M059J (cell line): Measurements from ENCODE around the gene VWA5B2. TPM values are rescaled to one million over a fixed set of nuclear protein-coding genes. Genes with fewer than 3 reads are reported as not detected.

Source experiments
- DNase-seq: peaks from one replicate; pipeline ENCODE4 v3.0.0-alpha.2; 2012; ENCODE audit warnings: low read depth
- total RNA-seq: library from RNA; depleted of rRNA; stranded (reverse); fragments of >200 nt; shearing (Covaris generic); gene quantifications from 2 replicates; pipeline ENCODE4 v1.2.3, GENCODE V29; 2014; rRNA removed

VWA5B2 gene
- not detected in 2 replicates for total RNA-seq

GRCh38 chr3:184229394-184230080, at the start of gene VWA5B2:
VWA5B2 (plus strand) TSS chr3:184229585; CDS start chr3:184230529, 944 bp downstream.
- peak; percentile 54 for DNase-seq

- peak; percentile 60 for DNase-seq
These were observed 49.2 kb upstream of the VWA5B2 start for GRCh38 chr3:184180165-184180564.

- DNase-seq: no peak
These were observed 47.8 kb upstream of the VWA5B2 start for GRCh38 chr3:184181596-184181995.

GRCh38 chr3:184183679-184184078, 45.7 kb upstream of the VWA5B2 start:
- DNase-seq: no peak

- DNase-seq: no peak
These were observed 44.7 kb upstream of the VWA5B2 start for GRCh38 chr3:184184546-184185230.

GRCh38 chr3:184185461-184186183, 43.8 kb upstream of the VWA5B2 start:
- DNase-seq: peak; percentile 99

GRCh38 chr3:184186184-184186901, 43.0 kb upstream of the VWA5B2 start, which contains the start of gene ABCF3:
ABCF3 (plus strand) TSS chr3:184186199; CDS start chr3:184186208, 9 bp downstream.
- peak; percentile 51 for DNase-seq

GRCh38 chr3:184186902-184187207, 42.5 kb upstream of the VWA5B2 start:
- no peak for DNase-seq

GRCh38 chr3:184188080-184188479, 41.3 kb upstream of the VWA5B2 start:
- no peak for DNase-seq

GRCh38 chr3:184189421-184189820, 40.0 kb upstream of the VWA5B2 start:
- no peak for DNase-seq

- no peak for DNase-seq
These were observed 36.5 kb upstream of the VWA5B2 start for GRCh38 chr3:184192889-184193288.

GRCh38 chr3:184193991-184194539, 35.3 kb upstream of the VWA5B2 start:
- DNase-seq: no peak

- DNase-seq: peak; percentile 18
These were observed 32.8 kb upstream of the VWA5B2 start for GRCh38 chr3:184196536-184196935.

GRCh38 chr3:184198509-184198908, 30.9 kb upstream of the VWA5B2 start:
- DNase-seq: no peak

GRCh38 chr3:184200825-184201224, 28.6 kb upstream of the VWA5B2 start:
- DNase-seq: no peak

GRCh38 chr3:184203526-184203925, 25.9 kb upstream of the VWA5B2 start:
- DNase-seq: no peak

- DNase-seq: no peak
These were observed 20.1 kb upstream of the VWA5B2 start for GRCh38 chr3:184209146-184209923.

GRCh38 chr3:184211297-184211696, 18.1 kb upstream of the VWA5B2 start:
- DNase-seq: no peak

GRCh38 chr3:184211718-184212117, 17.7 kb upstream of the VWA5B2 start:
- no peak for DNase-seq

GRCh38 chr3:184218814-184219213, 10.6 kb upstream of the VWA5B2 start:
- DNase-seq: no peak

GRCh38 chr3:184222521-184222920, 6.9 kb upstream of the VWA5B2 start:
- no peak for DNase-seq
